GM20431 (cell line): Measurements from ENCODE around the gene TSPY3.
"Not testable (repeated sequence)": the region's sequence is repeated elsewhere in the genome, so short reads cannot be mapped to it uniquely, and the experiment has no call there.

Experiments used
- in situ Hi-C: fragments of 300-500 bp; cut with MseI, MboI; formaldehyde crosslinking; loops from one replicate; pipeline ENCODE4 v1.15.0; 2020; ENCODE audit warnings: low sequenced_read_pairs; ENCODE audit not compliant: unreplicated experiment

TSPY3 gene

GRCh38 chrY:9398121-9398520 is at the start of gene TSPY3:
TSS of gene TSPY3 (plus strand) at chrY:9398421. CDS start at chrY:9398467, 46 bp downstream.
- in situ Hi-C loops, result not testable (repeated sequence)

GRCh38 chrY:9357497-9357896 is 40.7 kb upstream of the TSPY3 start, which contains the start of gene TSPY8:
TSS of gene TSPY8 (plus strand) at chrY:9357797. CDS start at chrY:9357843, 46 bp downstream.
- in situ Hi-C loops, result not testable (repeated sequence)

GRCh38 chrY:9396527-9396926 is 1.7 kb upstream of the TSPY3 start:
- in situ Hi-C loops, result not testable (repeated sequence)
